Fibroblast of lung (primary cell): ENCODE measurements around the gene ELMO1. TPM values are rescaled to one million over a fixed set of nuclear protein-coding genes. Genes with fewer than 3 reads are reported as not detected.

Experiments
- DNase-seq, 2 donors: peaks; one replicate each; pipeline versions ENCODE4 v3.0.0 to v3.0.0-alpha.2; 2010; ENCODE audit warnings: low read depth in 2 of 2
- H2AFZ ChIP-seq: 2 replicates; pipeline ENCODE4 v1.5.1; 2012; ENCODE audit warnings: low read length, control low read depth, inconsistent platforms
- H3K27ac ChIP-seq: 2 replicates; pipeline ENCODE4 v1.5.1; 2011; ENCODE audit warnings: low read length, control low read depth; ENCODE audit not compliant: insufficient read depth
- H3K27me3 ChIP-seq: 2 replicates; pipeline ENCODE4 v1.5.1; 2011; ENCODE audit warnings: mild to moderate bottlenecking, low read length; ENCODE audit not compliant: control insufficient read depth, insufficient read depth
- H3K36me3 ChIP-seq: 2 replicates; pipeline ENCODE4 v1.5.1; 2011; ENCODE audit warnings: low read length; ENCODE audit not compliant: control insufficient read depth, insufficient read depth
- H3K4me1 ChIP-seq: 2 replicates; pipeline ENCODE4 v1.5.1; 2011; ENCODE audit warnings: low read length; ENCODE audit not compliant: control insufficient read depth, insufficient read depth; ENCODE audit errors: extremely low read depth
- H3K4me2 ChIP-seq: 2 replicates; pipeline ENCODE4 v1.5.1; 2011; ENCODE audit warnings: low read length, control low read depth; ENCODE audit not compliant: insufficient read depth; ENCODE audit errors: extremely low read depth
- H3K4me3 ChIP-seq, 4 experiments: fragments of 200-600 bp in 1 of 4; sonication (generic) in 1 of 4; replicated peaks in 1 of 4; 2 replicates each; pipeline ENCODE4 v1.5.1; 2011 to 2016; ENCODE audit warnings: low read length in 4 of 4, low read depth in 3 of 4, mild to moderate bottlenecking in 3 of 4, control low read depth in 2 of 4, inconsistent platforms in 1 of 4, mixed read lengths in 1 of 4; ENCODE audit not compliant: insufficient read depth in 1 of 4; ENCODE audit errors: control extremely low read depth in 1 of 4
- H3K79me2 ChIP-seq: 2 replicates; pipeline ENCODE4 v1.5.1; 2012; ENCODE audit warnings: mild to moderate bottlenecking, low read length, inconsistent platforms; ENCODE audit not compliant: control insufficient read depth, insufficient read depth
- H3K9ac ChIP-seq: 2 replicates; pipeline ENCODE4 v1.5.1; 2011; ENCODE audit warnings: mild to moderate bottlenecking, low read length, control low read depth; ENCODE audit not compliant: insufficient read depth
- H3K9me3 ChIP-seq: 2 replicates; pipeline ENCODE4 v1.5.1; 2012; ENCODE audit warnings: low read depth, low read length; ENCODE audit not compliant: control insufficient read depth, insufficient read depth
- H4K20me1 ChIP-seq: 2 replicates; pipeline ENCODE4 v1.5.1; 2011; ENCODE audit warnings: low read length; ENCODE audit not compliant: control insufficient read depth, insufficient read depth; ENCODE audit errors: extremely low read depth
- CTCF ChIP-seq, 2 donors: IDR thresholded peaks in 1 of 2; conservative IDR thresholded peaks in 1 of 2; 1 replicate in 1 of 2; 2 replicates in 1 of 2; pipeline ENCODE4 v1.5.1; 2011 to 2012; ENCODE audit warnings: low read length in 2 of 2, control low read depth in 1 of 2, inconsistent platforms in 1 of 2, low read depth in 1 of 2, mild to moderate bottlenecking in 1 of 2
- EZH2 ChIP-seq: IDR thresholded peaks from 2 replicates; pipeline ENCODE4 v1.5.1; 2012; ENCODE audit warnings: low read length, control low read depth, mild to moderate bottlenecking; ENCODE audit errors: missing control alignments
- polyA plus RNA-seq, 2 donors: library from polyadenylated mRNA; depleted of rRNA in 1 of 2; stranded (reverse) in 1 of 2; unstranded in 1 of 2; fragments of >200 nt; gene quantifications; 2 replicates each; pipeline ENCODE4 v1.2.1, GENCODE V29; 2011 to 2012; ENCODE audit warnings: missing spikeins in 1 of 2
- total RNA-seq: library from RNA; depleted of rRNA; stranded (reverse); fragments of >200 nt; gene quantifications from 2 replicates; pipeline ENCODE4 v1.2.1, GENCODE V29; 2014

ELMO1 gene
- total and polyA plus RNA-seq, 2 donors (not counting 1 experiment from before 2014, with no cell fraction given): 0.50 TPM; not detected in 1

GRCh38 chr7:37195388-37195787 lies 253.3 kb downstream of the ELMO1 start:
- TF ChIP-seq CTCF (conservative IDR thresholded peaks at IDR 0.05 in 1 of 2, IDR thresholded peaks at IDR 0.05 in 1 of 2; ENCODE audit: low read depth in 1 of 2, low read length in 2 of 2): no peak
- TF ChIP-seq EZH2: no peak
- Histone ChIP-seq H3K79me2 (no peaks in the 10 kb centered on the region), H3K9me3 (no peaks in the 10 kb centered on the region), H4K20me1 (no peaks in the 10 kb centered on the region), H2AFZ (no peak overlapping the region), H3K4me3 (no peak overlapping the region), H3K4me2 (no peak overlapping the region), H3K4me1 (no peaks in the 10 kb centered on the region), H3K27me3 (no peaks in the 10 kb centered on the region), H3K27ac (no peak overlapping the region), H3K9ac (no peak overlapping the region), H3K36me3 (no peaks in the 10 kb centered on the region)
- no peak for DNase-seq

- TF ChIP-seq EZH2 (no peak), CTCF (conservative IDR thresholded peaks at IDR 0.05 in 1 of 2, IDR thresholded peaks at IDR 0.05 in 1 of 2; ENCODE audit: low read depth in 1 of 2, low read length in 2 of 2) (no peak)
- H3K4me3 ChIP-seq: no peak overlapping the region
- H2AFZ ChIP-seq: no peak overlapping the region
Measured at GRCh38 chr7:37194943-37195342, 253.7 kb downstream of the ELMO1 start.

DNA sequence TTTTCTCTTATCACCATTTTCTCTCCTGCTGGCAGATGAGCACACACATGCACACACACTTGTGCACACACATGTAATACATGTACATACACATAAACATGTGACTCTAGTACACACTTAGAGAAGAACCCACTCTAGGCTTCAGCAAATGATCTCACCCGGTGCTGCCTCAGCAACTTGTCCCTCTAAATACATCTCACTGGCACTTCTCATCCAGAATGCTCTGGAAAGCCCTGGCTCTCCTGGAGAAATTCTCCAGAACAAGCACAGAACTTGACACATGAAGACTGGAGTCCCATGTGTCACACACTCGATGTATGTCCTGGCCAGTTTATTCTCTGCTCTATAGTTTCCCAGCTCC lies 254.9 kb downstream of the ELMO1 start:
- H3K79me2 ChIP-seq: no peaks in the 10 kb centered on the region
- no peaks in the 10 kb centered on the region for H3K9me3 ChIP-seq
- no peaks in the 10 kb centered on the region for H4K20me1 ChIP-seq
- no peak for TF ChIP-seq CTCF (conservative IDR thresholded peaks at IDR 0.05 in 1 of 2, IDR thresholded peaks at IDR 0.05 in 1 of 2; ENCODE audit: low read depth in 1 of 2, low read length in 2 of 2)
- TF ChIP-seq EZH2: no peak
- H3K27ac ChIP-seq: no peak overlapping the region
- no peak for DNase-seq
- H3K4me3 ChIP-seq: no peak overlapping the region
- no peak overlapping the region for H3K4me2 ChIP-seq
- no peaks in the 10 kb centered on the region for H3K27me3 ChIP-seq
- no peaks in the 10 kb centered on the region for H3K36me3 ChIP-seq
- H2AFZ ChIP-seq: no peak overlapping the region
- H3K4me1 ChIP-seq: no peaks in the 10 kb centered on the region
- H3K9ac ChIP-seq: no peak overlapping the region

More at GRCh38 chr7:37194943-37195342, 253.7 kb downstream of the ELMO1 start:
- Histone ChIP-seq H3K27ac (no peak overlapping the region), H3K36me3 (no peaks in the 10 kb centered on the region), H3K27me3 (no peaks in the 10 kb centered on the region), H3K9ac (no peak overlapping the region), H3K79me2 (no peaks in the 10 kb centered on the region), H3K4me1 (no peaks in the 10 kb centered on the region), H3K4me2 (no peak overlapping the region), H3K9me3 (no peaks in the 10 kb centered on the region), H4K20me1 (no peaks in the 10 kb centered on the region)
- DNase-seq: no peak
